K562 (cell line): Measurements from ENCODE around the gene CHRNG. TPM values are rescaled to one million over a fixed set of nuclear protein-coding genes. Genes with fewer than 3 reads are reported as not detected.

Experiments
- ATAC-seq: fragments of 200-7000 bp; cut with Tn5 transposase; 3 replicates; pipeline ENCODE4 v1.9.1; 2020; ENCODE audit warnings: moderate library complexity
- BruUV-seq: library from RNA; stranded (reverse); fragments of 400-500 nt; replicated peaks from 2 replicates; lab custom pipeline; 2021; lab: Mats Ljungman, UMichigan
- CTCF ChIA-PET: fragments of 300-600 bp; formaldehyde crosslinking; extraction: SDS; loops from one replicate; lab custom pipeline; 2021; ENCODE audit warnings: low intra/inter-chr PET ratio; lab: Yijun Ruan, JAX
- POLR2A ChIA-PET: fragments of 300-600, 350-650 bp; sonication (Branson Sonifier 250); formaldehyde crosslinking; extraction: SDS; loops from one replicate; lab custom pipeline; 2021; ENCODE audit warnings: antibody characterized with exemption, inconsistent platforms; lab: Yijun Ruan, JAX
- DNase-seq, 4 experiments: peaks; one replicate each; pipeline versions ENCODE4 v3.0.0 to v3.0.0-alpha.2; 2011 to 2018; ENCODE audit warnings: low spot score in 3 of 4, mixed read lengths in 3 of 4; ENCODE audit errors: extremely low read depth in 1 of 4
- FAIRE-seq: peaks from 2 replicates; lab custom pipeline; 2011; peaks lifted over from hg19 to GRCh38; lab: Jason Lieb, UNC
- H2AFZ ChIP-seq: 2 replicates; pipeline ENCODE4 v1.6.0; 2011; ENCODE audit warnings: low read depth, low read length, control low read depth, inconsistent platforms
- H3K27ac ChIP-seq: fragments of 200-600 bp; 3 replicates; pipeline ENCODE4 v1.8.0; 2011; ENCODE audit warnings: low read depth, mild to moderate bottlenecking, control low read depth, inconsistent platforms, low read length, moderate library complexity, mixed read lengths; ENCODE audit errors: extremely low read depth
- H3K27me3 ChIP-seq, 2 experiments: fragments of 300-600 bp in 1 of 2; 2 replicates in 1 of 2; 3 replicates in 1 of 2; pipeline versions ENCODE4 v1.6.0 to v1.8.0; 2011; ENCODE audit warnings: inconsistent platforms in 2 of 2, low read length in 2 of 2, mild to moderate bottlenecking in 1 of 2, mixed read lengths in 1 of 2, moderate library complexity in 1 of 2; ENCODE audit not compliant: control insufficient read depth in 2 of 2, insufficient read depth in 2 of 2
- H3K36me3 ChIP-seq: fragments of 300-600 bp; 3 replicates; pipeline ENCODE4 v1.8.0; 2011; ENCODE audit warnings: mild to moderate bottlenecking, low read length, inconsistent platforms; ENCODE audit not compliant: control insufficient read depth, insufficient read depth
- H3K4me1 ChIP-seq, 2 experiments: fragments of 200-600 bp in 1 of 2; replicated peaks in 1 of 2; 2 replicates in 1 of 2; 3 replicates in 1 of 2; pipeline versions ENCODE4 v1.5.1 to v1.8.0; 2011; ENCODE audit warnings: inconsistent platforms in 2 of 2, low read length in 2 of 2, mild to moderate bottlenecking in 1 of 2, mixed read lengths in 1 of 2, moderate library complexity in 1 of 2; ENCODE audit not compliant: control insufficient read depth in 2 of 2, insufficient read depth in 2 of 2
- H3K4me2 ChIP-seq: 2 replicates; pipeline ENCODE4 v1.6.1; 2011; ENCODE audit warnings: low read length, control low read depth, inconsistent platforms, mixed read lengths; ENCODE audit not compliant: insufficient read depth
- H3K4me3 ChIP-seq: fragments of 200-600 bp; sonication (generic), shearing (Covaris generic); 2 replicates; pipeline ENCODE4 v1.5.1; 2016; ENCODE audit warnings: control low read depth, inconsistent platforms
- H3K79me2 ChIP-seq: fragments of 200-600 bp; 3 replicates; pipeline ENCODE4 v1.8.0; 2011; ENCODE audit warnings: low read length, inconsistent platforms; ENCODE audit not compliant: control insufficient read depth, insufficient read depth
- H3K9ac ChIP-seq, 2 experiments: 2 replicates each; pipeline versions ENCODE4 v1.6.0 to v1.6.1; 2011; ENCODE audit warnings: low read depth in 2 of 2, low read length in 2 of 2, control low read depth in 1 of 2, inconsistent platforms in 1 of 2, mild to moderate bottlenecking in 1 of 2, mixed read lengths in 1 of 2; ENCODE audit not compliant: insufficient read depth in 1 of 2
- H3K9me1 ChIP-seq: one replicate; pipeline ENCODE4 v1.6.0; 2011; ENCODE audit warnings: inconsistent platforms, mild to moderate bottlenecking, low read length, moderate library complexity; ENCODE audit not compliant: control insufficient read depth, insufficient read depth
- H3K9me3 ChIP-seq: replicated peaks from 2 replicates; pipeline ENCODE4 v1.5.1; 2011; ENCODE audit warnings: low read depth, low read length, inconsistent platforms; ENCODE audit not compliant: control insufficient read depth, insufficient read depth
- H4K20me1 ChIP-seq: replicated peaks from 2 replicates; pipeline ENCODE4 v1.6.1; 2011; ENCODE audit warnings: low read length, inconsistent platforms, mixed read lengths; ENCODE audit not compliant: control insufficient read depth, insufficient read depth
- CBX8 ChIP-seq: fragments of 200-600 bp; sonication (generic); IDR thresholded peaks from 2 replicates; pipeline ENCODE4 v1.6.1; 2012; ENCODE audit warnings: borderline replicate concordance, mixed run types, low read depth, mild to moderate bottlenecking, moderate library complexity, mixed read lengths, low read length, control low read depth, inconsistent platforms; ENCODE audit not compliant: poor library complexity, severe bottlenecking; ENCODE audit errors: extremely low read depth
- ETS1 ChIP-seq: conservative IDR thresholded peaks from 2 replicates; pipeline ENCODE4 v1.6.1; 2011; ENCODE audit warnings: low read depth, mild to moderate bottlenecking, low read length; ENCODE audit not compliant: control insufficient read depth
- HEY1 ChIP-seq: fragments of 250-450 bp; sonication (Bioruptor Pico); IDR thresholded peaks from 2 replicates; pipeline ENCODE4 v1.5.0; 2020; ENCODE audit warnings: mild to moderate bottlenecking, moderate library complexity, borderline replicate concordance
- MXI1 ChIP-seq: IDR thresholded peaks from 2 replicates; pipeline ENCODE4 v1.6.1; 2011; ENCODE audit warnings: low read depth, mild to moderate bottlenecking, improper control_type of control experiment, low read length
- RCOR1 ChIP-seq, 2 experiments: IDR thresholded peaks; 2 replicates each; pipeline ENCODE4 v1.6.1; 2012; ENCODE audit warnings: low read depth in 2 of 2, low read length in 2 of 2, borderline replicate concordance in 1 of 2, improper control_type of control experiment in 1 of 2
- SAFB ChIP-seq: fragments of 200-400 bp; formaldehyde crosslinking; IDR thresholded peaks from 2 replicates; pipeline ENCODE4 v1.6.1; 2017; ENCODE audit warnings: low read depth, low read length, borderline replicate concordance
- SMAD2 ChIP-seq: fragments of 150-350 bp; IDR thresholded peaks from 2 replicates; pipeline ENCODE4 v1.6.1; 2014; ENCODE audit warnings: low read depth, mild to moderate bottlenecking, low read length
- SMARCA5 ChIP-seq: fragments of 450-650 bp; IDR thresholded peaks from 2 replicates; pipeline ENCODE4 v1.6.1; 2016
- SRSF7 ChIP-seq: fragments of 200-400 bp; formaldehyde crosslinking; optimal IDR thresholded peaks from 2 replicates; pipeline ENCODE3; 2017; ENCODE audit warnings: mild to moderate bottlenecking, low read depth, low read length
- WGBS: fragments of 100-300 bp; shearing (Covaris generic); methylation state at CpG from one replicate; pipeline ENCODE4 v1.1.6; 2016; ENCODE audit warnings: low coverage, mixed read lengths; ENCODE audit not compliant: insufficient coverage; ENCODE audit errors: missing lambda C conversion rate; 5-methylcytosine and 5-hydroxymethylcytosine counted together
- in situ Hi-C: fragments of 300-500 bp; cut with MboI; formaldehyde crosslinking; loops from 4 replicates; pipeline ENCODE4 v1.15.0; 2018; ENCODE audit warnings: inconsistent platforms, mixed read lengths
- intact Hi-C: fragments of 100-400 bp; cut with micrococcal nuclease; formaldehyde crosslinking; loops from 2 replicates; pipeline ENCODE4 v1.14.2; 2022
- polyA plus RNA-seq, 8 experiments: library from polyadenylated mRNA; depleted of rRNA in 4 of 8; stranded (reverse) in 5 of 8; unstranded in 3 of 8; fragments of >200 nt; fragmentation: Nextera tagmentation in 2 of 8; fragmentation: Illumina TruSeq in 1 of 8; extraction: Ambion mirVana in 2 of 8; extraction: Trizol in 1 of 8; gene quantifications; 2 replicates each; pipeline versions ENCODE4 v1.2.1 to v1.2.3, GENCODE V29; 2011 to 2014; ENCODE audit warnings: inconsistent platforms in 1 of 8, missing spikeins in 1 of 8
- total RNA-seq, 7 experiments: library from RNA; depleted of rRNA in 6 of 7; stranded (reverse); fragments of >200 nt in 6 of 7; fragmentation: Illumina TruSeq in 2 of 7; extraction: Trizol in 2 of 7; gene quantifications; 2 replicates each; pipeline versions ENCODE4 v1.2.1 to v1.2.3, GENCODE V29; 2011 to 2021; ENCODE audit warnings: low replicate concordance in 1 of 7
- TF ChIP-seq, protein P1 (sequence below): sonication (generic); formaldehyde crosslinking; IDR thresholded peaks from 2 replicates; pipeline ENCODE4 v1.8.0; 2022; ENCODE audit warnings: missing genetic modification reagents, mild to moderate bottlenecking, moderate library complexity, borderline replicate concordance
- TF ChIP-seq, protein P2 (sequence below): fragments of 250-450 bp; sonication (Bioruptor Pico); IDR thresholded peaks from 2 replicates; pipeline ENCODE4 v1.9.0; 2021; ENCODE audit warnings: mild to moderate bottlenecking
- TF ChIP-seq, protein P3 (sequence below): sonication (generic); formaldehyde crosslinking; IDR thresholded peaks from 2 replicates; pipeline ENCODE4 v1.8.1; 2023; ENCODE audit warnings: mild to moderate bottlenecking, missing genetic modification reagents

Gene CHRNG
- total and polyA plus RNA-seq, 9 of the 15 experiments (the other 6 are each of a cell fraction or from before 2014, with no cell fraction given): not detected

DNA sequence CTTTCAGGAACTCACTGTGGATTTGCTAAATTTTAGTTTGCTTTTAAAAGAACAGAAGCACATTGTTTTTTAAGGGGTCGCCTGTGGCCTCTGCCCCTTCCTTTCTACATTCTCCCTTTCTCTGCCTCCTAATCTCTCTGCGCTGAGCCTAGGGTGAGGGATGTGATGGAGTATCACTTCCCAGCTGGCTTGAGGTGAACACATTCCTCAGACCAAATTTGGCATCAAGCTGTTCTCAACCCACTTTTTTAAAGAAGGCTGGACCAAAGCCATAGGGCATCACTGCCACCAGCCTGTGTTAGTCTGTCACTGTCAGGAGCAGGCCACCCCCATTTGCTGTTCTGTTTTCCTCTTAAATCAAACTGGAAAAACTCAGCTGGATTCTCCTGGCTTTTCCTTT, 38.3 kb downstream of the CHRNG start:
- BruUV-seq: no TSS peak
- WGBS: 50% methylated on average over 2 of the region's 2 CpGs
- H3K4me3 ChIP-seq: no peak overlapping the region
- no peak overlapping the region for H3K9ac ChIP-seq
- ATAC-seq: no peak
- POLR2A ChIA-PET: interaction anchor here (1.6 kb wide), 1 partner anchor 10 kb away, joined by 4 read pairs; no protein-coding TSS in a partner anchor
- H3K4me1 ChIP-seq: no peaks in the 10 kb centered on the region
- H3K9me1 ChIP-seq: no peaks in the 10 kb centered on the region
- H2AFZ ChIP-seq: no peak overlapping the region
- DNase-seq: no peak
- CTCF ChIA-PET: no interaction called here
- H3K9me3 ChIP-seq: no peaks in the 10 kb centered on the region
- no peaks in the 10 kb centered on the region for H3K79me2 ChIP-seq
- no peaks in the 10 kb centered on the region for H4K20me1 ChIP-seq
- no peak for TF ChIP-seq SAFB
- TF ChIP-seq CBX8: no peak
- no peak for TF ChIP-seq MXI1
- TF ChIP-seq RCOR1 (IDR thresholded peaks at IDR 0.05; ENCODE audit: borderline replicate concordance in 1 of 2, low read depth in 2 of 2, low read length in 2 of 2): no peak
- no peak for TF ChIP-seq HEY1
- TF ChIP-seq, protein P1, sequence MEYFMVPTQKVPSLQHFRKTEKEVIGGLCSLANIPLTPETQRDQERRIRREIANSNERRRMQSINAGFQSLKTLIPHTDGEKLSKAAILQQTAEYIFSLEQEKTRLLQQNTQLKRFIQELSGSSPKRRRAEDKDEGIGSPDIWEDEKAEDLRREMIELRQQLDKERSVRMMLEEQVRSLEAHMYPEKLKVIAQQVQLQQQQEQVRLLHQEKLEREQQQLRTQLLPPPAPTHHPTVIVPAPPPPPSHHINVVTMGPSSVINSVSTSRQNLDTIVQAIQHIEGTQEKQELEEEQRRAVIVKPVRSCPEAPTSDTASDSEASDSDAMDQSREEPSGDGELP: no peak
- TF ChIP-seq, protein P2, sequence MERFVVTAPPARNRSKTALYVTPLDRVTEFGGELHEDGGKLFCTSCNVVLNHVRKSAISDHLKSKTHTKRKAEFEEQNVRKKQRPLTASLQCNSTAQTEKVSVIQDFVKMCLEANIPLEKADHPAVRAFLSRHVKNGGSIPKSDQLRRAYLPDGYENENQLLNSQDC: no peak
- no peak for TF ChIP-seq ETS1
- no peak for TF ChIP-seq SMAD2
- TF ChIP-seq, protein P3, sequence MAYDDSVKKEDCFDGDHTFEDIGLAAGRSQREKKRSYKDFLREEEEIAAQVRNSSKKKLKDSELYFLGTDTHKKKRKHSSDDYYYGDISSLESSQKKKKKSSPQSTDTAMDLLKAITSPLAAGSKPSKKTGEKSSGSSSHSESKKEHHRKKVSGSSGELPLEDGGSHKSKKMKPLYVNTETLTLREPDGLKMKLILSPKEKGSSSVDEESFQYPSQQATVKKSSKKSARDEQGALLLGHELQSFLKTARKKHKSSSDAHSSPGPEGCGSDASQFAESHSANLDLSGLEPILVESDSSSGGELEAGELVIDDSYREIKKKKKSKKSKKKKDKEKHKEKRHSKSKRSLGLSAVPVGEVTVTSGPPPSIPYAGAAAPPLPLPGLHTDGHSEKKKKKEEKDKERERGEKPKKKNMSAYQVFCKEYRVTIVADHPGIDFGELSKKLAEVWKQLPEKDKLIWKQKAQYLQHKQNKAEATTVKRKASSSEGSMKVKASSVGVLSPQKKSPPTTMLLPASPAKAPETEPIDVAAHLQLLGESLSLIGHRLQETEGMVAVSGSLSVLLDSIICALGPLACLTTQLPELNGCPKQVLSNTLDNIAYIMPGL (CRISPR knock-in tag): no peak
- TF ChIP-seq SRSF7: no peak
- no peak for TF ChIP-seq SMARCA5
- no peak for FAIRE-seq
- no peak overlapping the region for H3K4me2 ChIP-seq
- H3K27me3 ChIP-seq: no peaks in the 10 kb centered on the region
- in situ Hi-C loops: no loop called here
- peaks cover 20% of the 10 kb centered on the region; the same call in 2 of the 3 replicates for H3K36me3 ChIP-seq
- intact Hi-C loops: no loop called here
- H3K27ac ChIP-seq: no peak overlapping the region
